NB4 (cell line): ENCODE data around the gene MGAT5B.

Source experiments
- DNase-seq: peaks from one replicate; pipeline ENCODE4 v3.0.0; 2010; ENCODE audit warnings: low read depth
- H3K4me3 ChIP-seq: one replicate; pipeline ENCODE4 v1.5.1; 2011; ENCODE audit warnings: mild to moderate bottlenecking, low read depth, low read length, moderate library complexity
- MYC ChIP-seq: IDR thresholded peaks from 2 replicates; pipeline ENCODE4 v1.6.1; 2011; ENCODE audit warnings: low read depth, low read length
- POLR2A ChIP-seq: IDR thresholded peaks from 2 replicates; pipeline ENCODE4 v1.6.1; 2011; ENCODE audit warnings: mild to moderate bottlenecking; ENCODE audit not compliant: insufficient read length; ENCODE audit errors: extremely low read depth
- TF ChIP-seq, protein P1 (sequence below): IDR thresholded peaks from 2 replicates; pipeline ENCODE4 v1.6.1; 2011; ENCODE audit warnings: low read depth, low read length
- TF ChIP-seq, protein P2 (sequence below): IDR thresholded peaks from one replicate; pipeline ENCODE4 v1.5.1; 2012; ENCODE audit warnings: low read depth, low read length

Gene MGAT5B

DNA sequence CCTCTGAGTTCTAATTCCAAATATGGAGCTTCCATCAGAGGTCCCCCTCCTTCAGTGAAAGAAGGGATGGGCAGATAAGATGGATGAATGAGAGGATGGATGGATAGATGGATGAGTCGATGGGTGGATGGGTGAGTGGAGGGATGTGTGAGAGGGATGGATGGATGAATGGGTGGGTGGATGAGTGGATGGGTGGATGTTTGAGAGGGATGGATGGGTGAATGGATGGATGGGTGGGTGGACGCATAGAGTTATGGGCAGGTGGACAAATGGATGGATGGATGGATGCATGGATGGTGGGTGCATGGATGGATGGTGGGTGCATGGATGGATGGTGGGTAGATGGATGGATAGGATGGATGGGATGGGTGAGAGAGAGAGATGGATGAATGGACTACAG is 69.0 kb downstream of the MGAT5B start:
- DNase-seq: no peak
- TF ChIP-seq MYC: no peak
- TF ChIP-seq POLR2A: no peak
- H3K4me3 ChIP-seq: no peak overlapping the region

DNA sequence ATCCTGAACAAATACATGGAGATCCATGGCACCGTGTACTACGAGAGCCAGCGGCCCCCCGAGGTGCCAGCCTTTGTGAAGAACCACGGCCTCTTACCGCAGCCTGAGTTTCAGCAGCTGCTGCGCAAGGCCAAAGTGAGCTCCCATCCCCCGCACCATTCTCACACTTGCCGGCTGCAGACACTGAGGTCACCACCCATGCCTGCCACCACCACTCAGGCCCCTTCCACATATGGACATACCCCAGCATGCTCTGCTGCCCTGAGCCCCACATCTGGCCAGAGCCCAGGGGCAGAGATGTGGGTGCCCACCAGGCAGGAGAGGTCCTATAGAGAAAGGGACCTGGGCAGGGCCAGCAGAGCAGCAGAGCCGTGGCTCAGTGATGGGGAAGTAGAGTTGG is 69.8 kb downstream of the MGAT5B start:
- TF ChIP-seq, protein P1, sequence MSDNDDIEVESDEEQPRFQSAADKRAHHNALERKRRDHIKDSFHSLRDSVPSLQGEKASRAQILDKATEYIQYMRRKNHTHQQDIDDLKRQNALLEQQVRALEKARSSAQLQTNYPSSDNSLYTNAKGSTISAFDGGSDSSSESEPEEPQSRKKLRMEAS: no peak
- TF ChIP-seq, protein P2, sequence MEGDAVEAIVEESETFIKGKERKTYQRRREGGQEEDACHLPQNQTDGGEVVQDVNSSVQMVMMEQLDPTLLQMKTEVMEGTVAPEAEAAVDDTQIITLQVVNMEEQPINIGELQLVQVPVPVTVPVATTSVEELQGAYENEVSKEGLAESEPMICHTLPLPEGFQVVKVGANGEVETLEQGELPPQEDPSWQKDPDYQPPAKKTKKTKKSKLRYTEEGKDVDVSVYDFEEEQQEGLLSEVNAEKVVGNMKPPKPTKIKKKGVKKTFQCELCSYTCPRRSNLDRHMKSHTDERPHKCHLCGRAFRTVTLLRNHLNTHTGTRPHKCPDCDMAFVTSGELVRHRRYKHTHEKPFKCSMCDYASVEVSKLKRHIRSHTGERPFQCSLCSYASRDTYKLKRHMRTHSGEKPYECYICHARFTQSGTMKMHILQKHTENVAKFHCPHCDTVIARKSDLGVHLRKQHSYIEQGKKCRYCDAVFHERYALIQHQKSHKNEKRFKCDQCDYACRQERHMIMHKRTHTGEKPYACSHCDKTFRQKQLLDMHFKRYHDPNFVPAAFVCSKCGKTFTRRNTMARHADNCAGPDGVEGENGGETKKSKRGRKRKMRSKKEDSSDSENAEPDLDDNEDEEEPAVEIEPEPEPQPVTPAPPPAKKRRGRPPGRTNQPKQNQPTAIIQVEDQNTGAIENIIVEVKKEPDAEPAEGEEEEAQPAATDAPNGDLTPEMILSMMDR: no peak
- TF ChIP-seq POLR2A (no peak), MYC (no peak)
- H3K4me3 ChIP-seq: no peak overlapping the region
- no peak for DNase-seq

DNA sequence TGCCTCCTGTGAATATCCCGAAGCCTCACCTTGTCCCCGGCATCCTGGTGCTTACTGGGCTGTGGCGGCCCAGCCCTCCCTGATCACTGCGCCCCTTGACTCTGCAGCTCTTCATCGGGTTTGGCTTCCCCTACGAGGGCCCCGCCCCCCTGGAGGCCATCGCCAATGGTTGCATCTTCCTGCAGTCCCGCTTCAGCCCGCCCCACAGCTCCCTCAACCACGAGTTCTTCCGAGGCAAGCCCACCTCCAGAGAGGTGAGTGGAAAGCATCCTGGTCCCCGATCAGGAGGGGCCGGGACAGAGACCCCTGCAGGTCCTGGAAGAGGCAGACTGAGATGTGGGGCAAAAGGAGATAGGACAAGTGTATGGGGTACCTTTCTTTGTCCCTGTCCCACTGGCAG is 72.1 kb downstream of the MGAT5B start:
- H3K4me3 ChIP-seq: no peak overlapping the region
- no peak for DNase-seq
- TF ChIP-seq, protein P1: no peak
- TF ChIP-seq POLR2A (no peak), MYC (no peak)
- TF ChIP-seq, protein P2: no peak

DNA sequence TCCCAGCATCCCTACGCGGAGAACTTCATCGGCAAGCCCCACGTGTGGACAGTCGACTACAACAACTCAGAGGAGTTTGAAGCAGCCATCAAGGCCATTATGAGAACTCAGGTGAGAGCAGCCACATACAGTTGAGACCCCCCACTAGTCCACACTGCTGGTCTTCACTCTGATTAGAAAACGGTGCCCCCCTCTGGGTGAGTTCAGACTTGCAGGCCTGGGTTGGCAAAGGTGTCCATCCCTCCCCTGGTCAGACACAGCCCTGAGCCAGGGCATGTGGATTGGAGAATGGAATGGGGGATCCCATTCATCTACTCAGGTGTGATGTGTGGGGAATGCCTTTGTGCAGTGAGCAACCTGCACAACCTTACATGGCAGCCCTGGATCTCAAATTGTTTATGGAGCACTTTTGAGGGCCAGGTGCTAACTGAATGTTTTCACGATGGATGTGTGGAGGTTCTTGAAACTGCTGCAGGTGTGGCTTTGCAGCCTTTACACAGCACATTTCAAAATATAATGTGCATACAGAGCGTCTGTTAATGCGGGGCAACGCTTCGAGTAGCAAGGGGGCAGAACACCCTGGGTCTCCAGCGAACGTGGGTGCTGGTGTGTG is 72.6 kb downstream of the MGAT5B start:
- DNase-seq: no peak
- H3K4me3 ChIP-seq: no peak overlapping the region
- TF ChIP-seq, protein P2: peak; percentile 20
- no peak for TF ChIP-seq POLR2A

DNA sequence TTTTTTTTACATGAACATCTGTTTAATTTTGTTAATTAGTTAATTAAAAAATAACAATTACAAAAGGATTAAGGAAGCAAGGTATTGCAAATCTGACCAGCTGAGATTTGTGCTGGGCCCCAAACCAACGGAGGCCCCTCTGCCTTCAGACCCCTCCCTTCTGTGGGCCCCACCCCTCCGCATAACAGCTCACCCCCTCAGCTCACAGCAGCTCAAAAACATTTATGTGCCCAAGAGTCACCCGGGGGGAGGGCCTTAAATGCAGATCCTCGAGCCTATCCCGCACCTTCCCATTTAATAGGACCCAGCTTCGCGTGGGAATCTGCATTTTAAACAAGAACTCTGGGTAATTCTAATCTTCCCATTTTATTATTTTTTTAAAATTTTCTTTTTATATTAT is 75.0 kb downstream of the MGAT5B start:
- DNase-seq: no peak
- H3K4me3 ChIP-seq: no peak overlapping the region
- TF ChIP-seq MYC (no peak), POLR2A (no peak)
- TF ChIP-seq, protein P2: no peak

DNA sequence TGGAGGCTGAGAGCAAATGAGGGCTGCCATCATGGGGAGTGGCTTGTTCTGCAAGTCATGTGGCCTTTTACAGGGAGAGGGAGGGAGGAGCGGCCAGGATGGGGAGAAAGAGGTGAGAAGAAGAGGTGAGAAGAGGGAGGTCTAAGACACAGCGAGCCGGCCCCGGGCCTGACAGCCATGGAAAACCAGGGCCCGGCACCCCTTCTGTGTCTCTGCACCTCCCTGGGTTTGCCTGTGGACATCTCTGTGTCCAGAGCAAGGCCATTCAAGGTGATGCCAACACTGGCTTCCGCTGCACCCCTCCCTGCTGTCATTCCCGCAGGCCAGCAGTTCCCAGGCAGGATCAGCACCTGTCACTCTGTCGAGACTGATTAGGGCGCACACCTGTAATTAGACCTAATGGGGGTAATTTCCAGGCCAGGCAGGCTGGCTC is 75.6 kb downstream of the MGAT5B start:
- TF ChIP-seq, protein P1: no peak
- no peak for TF ChIP-seq MYC
- TF ChIP-seq POLR2A: no peak
- TF ChIP-seq, protein P2: no peak
- no peak for DNase-seq
- H3K4me3 ChIP-seq: no peak overlapping the region
